UCSD-AML1 (cell line): Measurements from ENCODE around the gene IL36G.

Source experiments
- DNase-seq: peaks from one replicate; lab custom pipeline; 2025; ENCODE audit not compliant: unreplicated experiment; lab: John Stamatoyannopoulos, UW

IL36G gene

DNA sequence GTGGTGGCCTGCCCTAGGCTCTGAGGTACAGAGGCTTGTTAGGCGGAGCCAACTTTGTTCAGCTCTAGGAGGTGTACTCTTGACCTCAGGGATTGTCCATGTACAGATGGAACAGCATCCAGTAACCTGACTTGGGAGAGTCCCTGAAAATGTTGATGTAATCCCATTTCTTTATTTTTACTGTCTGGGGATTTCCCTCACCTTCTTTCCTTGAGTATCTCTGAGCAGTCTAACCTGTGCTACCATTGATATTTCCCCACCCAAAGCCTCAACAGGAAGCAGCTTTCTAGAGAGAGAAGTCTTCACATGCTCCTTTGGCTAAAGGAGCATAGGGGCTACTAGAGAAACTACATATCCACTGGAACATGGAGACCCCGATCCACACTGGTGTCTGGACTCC is 37.8 kb downstream of the IL36G start:
- no peak for DNase-seq

DNA sequence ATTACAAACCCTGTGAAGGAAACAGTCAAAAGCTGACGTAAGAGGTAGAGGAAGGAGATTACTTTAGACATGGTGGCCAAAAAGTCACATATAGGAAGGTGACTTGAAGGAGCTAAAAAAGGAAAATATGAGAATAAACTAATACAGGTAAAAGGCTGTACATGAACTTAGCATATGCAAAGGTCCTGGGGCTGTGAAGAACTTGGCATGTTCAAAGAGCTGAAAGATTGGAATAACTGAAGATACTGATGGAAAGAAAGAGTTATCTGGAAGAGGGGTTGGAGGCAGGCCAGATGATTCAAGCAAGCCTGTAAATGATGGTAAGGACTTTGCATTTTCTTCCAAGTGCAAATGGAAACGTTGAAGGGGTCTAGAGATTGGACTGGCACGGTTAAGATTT is 40.7 kb downstream of the IL36G start:
- no peak for DNase-seq

DNA sequence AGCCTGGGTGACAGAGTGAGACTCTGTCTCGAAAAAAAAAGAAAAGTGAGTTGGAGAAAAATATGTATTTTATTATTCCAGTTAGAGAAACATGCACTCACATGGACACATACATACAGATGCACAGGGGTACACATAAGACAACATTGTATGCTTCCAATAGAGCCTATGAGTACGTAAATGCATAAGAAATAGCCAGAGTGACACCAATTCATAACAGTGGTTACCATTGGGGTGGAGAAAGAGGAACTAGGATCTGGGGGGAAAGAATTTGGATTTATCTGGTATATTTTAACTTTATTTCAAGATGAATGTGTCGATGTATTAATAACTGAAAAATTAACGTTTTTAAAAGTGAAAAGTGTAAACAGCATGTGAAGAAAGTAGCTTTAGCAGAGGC is 43.5 kb downstream of the IL36G start:
- DNase-seq = no peak

DNA sequence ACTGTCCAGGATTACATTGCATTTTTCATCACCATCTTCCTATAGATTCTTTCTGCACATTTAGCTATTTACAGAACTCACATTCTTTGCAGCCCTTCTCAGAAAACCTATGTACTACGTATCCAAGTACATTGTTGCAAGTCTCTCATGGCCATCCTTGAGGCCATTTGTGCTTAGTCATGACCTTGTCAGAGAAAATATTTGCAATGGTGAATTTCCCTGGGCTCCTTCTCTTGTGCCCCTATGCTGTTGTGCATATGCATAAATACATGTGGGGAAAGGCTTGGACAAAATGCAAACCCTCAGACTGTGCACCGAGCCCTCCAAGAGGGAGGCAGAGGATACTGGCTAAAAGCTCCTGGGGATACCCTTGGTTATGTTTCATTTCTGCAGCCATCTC is 47.0 kb downstream of the IL36G start:
- no peak for DNase-seq

DNA sequence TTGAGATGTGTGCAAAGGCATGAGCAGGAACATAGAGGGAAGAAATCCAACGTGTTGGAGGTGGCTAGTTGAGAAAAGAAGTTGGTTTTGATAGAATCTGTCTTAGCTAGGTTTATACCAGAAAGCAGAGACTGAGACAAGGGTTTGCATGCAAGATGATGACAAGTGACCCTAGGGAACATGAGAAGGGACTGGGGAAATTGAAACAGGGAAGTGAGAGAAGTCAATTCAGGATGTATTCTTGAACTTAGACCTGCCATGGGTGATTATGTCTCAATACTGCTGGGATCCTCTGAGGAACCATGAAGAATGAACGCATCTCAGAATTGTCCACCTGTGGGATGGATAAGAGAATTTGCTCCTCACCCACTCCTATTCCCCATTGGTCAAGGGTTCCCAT is 47.9 kb downstream of the IL36G start:
- no peak for DNase-seq

DNA sequence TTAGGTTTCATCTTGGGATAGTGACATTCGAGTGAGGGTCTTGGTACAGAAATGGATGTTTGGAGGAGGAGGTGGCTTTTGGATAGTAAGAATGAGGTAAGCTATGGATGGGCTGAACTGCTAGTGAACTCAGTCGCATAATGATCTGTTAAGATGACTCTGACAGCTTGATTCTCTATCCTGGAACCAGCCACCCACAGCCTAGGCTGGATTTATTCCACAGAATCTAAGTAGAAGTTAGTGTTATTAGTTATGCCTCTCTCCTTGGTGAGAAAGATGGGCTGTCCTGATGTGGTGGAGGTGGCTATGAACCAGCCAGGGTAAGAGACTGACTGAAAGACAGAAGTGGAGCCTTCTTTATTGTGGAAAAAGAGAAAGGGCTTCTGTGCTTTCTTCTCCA is 49.9 kb downstream of the IL36G start:
- no peak for DNase-seq

DNA sequence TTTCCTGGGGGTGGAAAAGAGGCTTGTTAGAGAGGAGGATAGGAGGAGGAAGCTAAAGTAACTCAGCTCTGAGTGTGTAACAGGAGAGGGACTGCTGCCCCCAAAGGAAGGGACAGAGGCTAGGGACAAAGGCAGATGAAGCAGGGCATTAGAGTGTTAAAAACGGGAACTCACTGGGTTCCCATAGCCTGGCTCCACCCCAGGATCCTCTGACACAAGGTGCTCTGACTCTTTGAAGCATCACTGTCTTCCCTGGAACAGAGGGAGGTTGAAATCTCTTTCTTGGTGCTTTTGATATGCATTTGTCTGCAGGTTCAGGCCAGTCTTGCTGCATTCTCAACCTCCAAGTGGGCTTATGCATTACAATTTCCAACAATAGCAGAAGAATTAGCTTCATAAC is 50.3 kb downstream of the IL36G start:
- DNase-seq = no peak

DNA sequence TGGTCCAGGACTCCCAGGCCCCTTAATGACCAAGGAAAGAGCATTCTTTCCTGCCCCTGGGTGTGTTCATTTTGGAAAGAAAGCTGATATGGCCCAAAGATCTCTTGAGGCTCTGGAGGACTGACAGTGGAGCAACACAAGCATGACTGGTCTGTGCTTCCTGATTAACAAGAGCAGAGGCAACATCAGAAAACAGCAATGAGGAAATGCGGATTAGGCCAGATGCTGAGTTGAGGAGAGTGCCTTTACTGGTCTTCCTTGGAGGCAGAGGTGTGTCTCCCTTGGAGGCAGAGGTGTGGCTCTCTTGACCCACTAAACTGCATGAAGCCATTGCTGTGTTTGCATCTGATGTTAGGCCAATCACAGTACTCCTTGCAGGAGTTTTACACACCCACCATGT is 54.9 kb downstream of the IL36G start:
- no peak for DNase-seq

DNA sequence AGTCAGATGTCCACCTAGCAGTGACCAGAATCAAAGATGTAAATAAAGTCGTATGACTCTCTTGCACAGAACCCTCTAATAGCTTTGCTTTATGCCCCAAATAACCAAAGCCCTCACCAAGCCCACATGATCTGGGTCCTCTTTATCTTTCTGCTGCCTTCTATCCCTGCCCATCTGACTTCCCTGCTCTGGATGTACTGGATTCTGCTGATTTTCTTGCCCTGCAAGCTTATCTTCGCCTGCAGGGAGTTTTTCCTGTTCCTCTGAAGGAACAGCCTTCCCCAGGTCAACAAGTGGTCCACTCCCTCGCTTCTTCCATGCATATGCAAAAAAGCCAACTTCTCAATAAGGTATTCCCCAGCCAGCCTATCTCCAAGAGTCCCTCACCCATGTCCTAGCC is 56.2 kb downstream of the IL36G start:
- no peak for DNase-seq
